ENCODE measurements around the gene ABCA4. TPM values are rescaled to one million over a fixed set of nuclear protein-coding genes. Genes with fewer than 3 reads are reported as not detected.

ABCA4 gene
- total RNA-seq, 1 donor from 2014 or later: 1.7 TPM

- DNase-seq (ENCODE audit: low read depth, low spot score): no peak
Observed at GRCh38 chr1:94055459-94056122, 65.4 kb downstream of the ABCA4 start.

GRCh38 chr1:94050675-94051074, 70.3 kb downstream of the ABCA4 start:
- DNase-seq (ENCODE audit: low read depth, low spot score): no peak

DNA sequence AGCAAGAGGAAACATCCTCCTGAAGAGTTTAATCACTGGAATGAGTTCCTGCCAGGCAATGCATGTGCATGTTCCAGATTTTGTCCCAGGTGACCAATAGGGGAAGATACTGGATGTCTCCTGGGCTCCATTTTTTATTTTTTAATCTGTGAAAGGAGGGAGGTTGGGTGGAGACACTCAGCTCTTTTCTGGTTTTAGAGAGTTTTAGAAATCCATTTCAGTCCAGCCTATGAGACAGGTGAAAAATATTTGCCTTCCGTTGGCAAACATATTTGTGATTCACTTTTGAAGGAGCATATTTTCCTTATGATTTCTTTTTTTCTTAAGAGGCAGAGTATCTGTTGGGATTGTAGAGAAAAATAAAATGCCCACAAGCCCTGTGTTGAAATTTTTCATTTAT, 70.7 kb downstream of the ABCA4 start:
- no peak for DNase-seq (ENCODE audit: low read depth, low spot score)

GRCh38 chr1:94049791-94050190, 71.2 kb downstream of the ABCA4 start:
- no peak for DNase-seq (ENCODE audit: low read depth, low spot score)

GRCh38 chr1:94048413-94049164, 72.4 kb downstream of the ABCA4 start:
- peak; percentile 99 for DNase-seq (ENCODE audit: low read depth, low spot score)

DNA sequence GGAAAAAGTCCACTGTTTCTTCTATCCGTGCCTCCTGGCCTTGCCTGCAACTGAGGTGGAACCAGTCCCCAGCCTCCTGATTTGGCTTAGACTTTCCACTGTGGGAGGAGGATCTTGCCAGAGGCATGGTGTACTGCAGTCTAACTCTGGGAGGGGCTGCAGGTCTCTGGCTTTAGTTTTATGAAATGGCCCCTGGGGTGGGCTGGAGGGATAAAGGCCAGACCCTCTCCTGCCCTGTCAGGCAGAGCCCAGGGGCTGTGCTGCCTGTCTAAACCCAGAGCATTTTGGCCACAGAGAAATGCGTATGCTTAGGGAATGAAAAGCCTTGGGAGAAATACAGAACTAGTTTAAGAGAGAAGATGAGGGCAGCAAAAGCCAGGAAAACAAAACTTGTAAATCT, 73.0 kb downstream of the ABCA4 start:
- no peak for DNase-seq (ENCODE audit: low read depth, low spot score)

GRCh38 chr1:94045465-94046056, 75.4 kb downstream of the ABCA4 start:
- DNase-seq (ENCODE audit: low read depth, low spot score): peak; percentile 97

DNA sequence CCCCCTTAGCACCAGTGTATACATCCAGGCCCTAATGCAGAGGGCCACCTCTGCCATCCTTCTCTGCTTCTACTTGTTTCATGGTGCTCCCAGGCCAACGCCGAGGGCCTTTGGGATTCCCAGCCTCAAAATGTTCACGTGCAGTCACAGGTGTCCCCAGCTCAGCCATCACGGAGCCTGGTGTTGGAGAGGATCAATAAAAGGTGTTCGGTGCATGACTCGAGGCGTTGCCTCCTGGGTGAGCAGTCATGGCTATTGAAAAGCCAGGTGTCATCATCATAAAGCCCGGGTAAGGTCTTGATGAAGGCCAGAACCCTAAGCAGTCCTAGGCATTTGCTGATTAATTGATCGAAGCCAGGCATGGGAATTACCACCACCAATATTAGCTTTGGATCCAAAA, 76.1 kb downstream of the ABCA4 start:
- DNase-seq (ENCODE audit: low read depth, low spot score): no peak

- DNase-seq (ENCODE audit: low read depth, low spot score): no peak
Observed at GRCh38 chr1:94044290-94044790, 76.6 kb downstream of the ABCA4 start.

GRCh38 chr1:94043738-94044289, 77.1 kb downstream of the ABCA4 start:
- no peak for DNase-seq (ENCODE audit: low read depth, low spot score)

DNA sequence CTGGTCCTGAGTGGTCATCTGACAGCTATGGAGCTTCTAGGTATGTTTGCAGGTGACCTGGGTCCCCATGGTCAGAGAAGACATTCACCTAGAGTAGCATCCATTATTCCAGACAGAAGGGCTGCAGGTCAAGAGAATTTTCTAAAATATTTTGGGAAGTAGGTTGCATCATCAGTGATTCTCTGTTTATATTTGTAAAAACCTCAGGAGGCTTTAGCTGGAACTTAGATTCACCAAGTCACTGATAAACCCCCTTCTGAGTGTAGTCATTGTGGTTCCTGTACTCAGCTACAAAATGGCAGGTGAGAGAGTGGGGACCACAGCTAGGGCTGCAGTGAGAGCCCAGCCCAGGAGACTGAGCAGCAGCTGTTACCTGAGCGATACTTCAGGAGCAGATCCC, 78.6 kb downstream of the ABCA4 start:
- DNase-seq (ENCODE audit: low read depth, low spot score): no peak

GRCh38 chr1:94039871-94040569, 80.9 kb downstream of the ABCA4 start:
- DNase-seq (ENCODE audit: low read depth, low spot score): no peak

- DNase-seq (ENCODE audit: low read depth, low spot score): peak; percentile 74
Observed at GRCh38 chr1:94039514-94039870, 81.5 kb downstream of the ABCA4 start.

GRCh38 chr1:94038511-94038910, 82.4 kb downstream of the ABCA4 start:
- DNase-seq (ENCODE audit: low read depth, low spot score): peak; percentile 100

DNA sequence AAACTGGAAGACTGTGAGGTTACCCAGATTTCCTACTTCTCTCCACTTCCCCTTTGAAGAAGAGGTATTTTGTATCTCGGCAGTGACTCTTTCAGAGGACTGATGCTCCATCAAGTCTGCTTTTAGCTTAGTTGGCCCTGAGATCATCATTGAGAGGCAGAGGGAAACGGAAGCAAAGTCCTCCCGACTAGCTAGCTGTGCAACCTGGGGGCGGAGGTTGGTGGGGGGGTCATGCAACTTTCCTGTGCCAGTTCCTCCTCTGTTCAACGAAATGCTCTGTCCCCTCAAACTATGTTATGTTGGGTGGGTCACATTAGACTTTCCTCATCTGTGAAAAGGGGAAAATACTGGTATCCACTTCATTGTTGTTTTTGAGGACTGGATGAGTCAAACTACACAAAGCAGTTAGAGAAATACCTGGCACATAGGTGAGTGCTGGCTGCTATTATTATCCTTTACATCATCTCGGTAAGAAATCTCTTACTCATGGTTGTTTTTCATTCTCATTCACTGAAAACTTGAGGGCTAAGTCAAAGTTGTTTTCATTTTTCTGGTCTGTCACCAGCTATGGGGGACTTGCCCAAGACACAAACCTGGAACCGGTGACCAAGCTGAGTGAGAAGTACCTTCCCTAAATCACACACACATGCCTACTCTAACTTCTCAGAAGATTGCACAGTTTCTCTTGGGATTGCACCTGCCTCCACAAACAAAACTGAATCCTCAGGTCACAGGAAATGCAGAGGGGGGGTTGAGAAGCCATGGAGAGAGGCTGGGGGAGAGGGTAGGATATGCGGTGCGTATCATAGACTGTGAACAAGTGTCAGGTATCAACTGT, 83.3 kb downstream of the ABCA4 start:
- no peak for DNase-seq (ENCODE audit: low read depth, low spot score)

DNA sequence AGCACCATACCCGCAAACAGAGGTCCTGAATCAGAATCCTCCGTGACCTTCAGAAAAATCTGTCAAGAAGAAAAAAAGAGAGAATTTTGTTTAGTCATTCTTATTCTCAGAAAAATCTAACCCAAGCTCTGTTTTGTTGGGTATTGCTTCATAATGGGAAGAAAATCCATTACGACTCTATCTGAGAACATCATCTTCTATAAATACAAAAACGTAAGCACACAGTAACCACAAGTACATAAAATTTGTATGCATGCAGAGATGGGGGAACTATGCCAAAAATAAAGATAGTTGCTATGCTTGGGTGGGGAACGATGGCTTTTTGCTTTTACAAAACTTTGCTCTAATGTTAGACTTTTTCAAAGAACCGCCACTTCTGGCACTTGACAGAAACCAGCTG, 84.2 kb downstream of the ABCA4 start:
- no peak for DNase-seq (ENCODE audit: low read depth, low spot score)

- no peak for DNase-seq (ENCODE audit: low read depth, low spot score)
Observed at GRCh38 chr1:94033849-94034248, 87.1 kb downstream of the ABCA4 start.

- no peak for DNase-seq (ENCODE audit: low read depth, low spot score)
Observed at GRCh38 chr1:94032637-94033036, 88.3 kb downstream of the ABCA4 start.

- DNase-seq (ENCODE audit: low read depth, low spot score): no peak
Observed at GRCh38 chr1:94031591-94031990, 89.4 kb downstream of the ABCA4 start.

DNA sequence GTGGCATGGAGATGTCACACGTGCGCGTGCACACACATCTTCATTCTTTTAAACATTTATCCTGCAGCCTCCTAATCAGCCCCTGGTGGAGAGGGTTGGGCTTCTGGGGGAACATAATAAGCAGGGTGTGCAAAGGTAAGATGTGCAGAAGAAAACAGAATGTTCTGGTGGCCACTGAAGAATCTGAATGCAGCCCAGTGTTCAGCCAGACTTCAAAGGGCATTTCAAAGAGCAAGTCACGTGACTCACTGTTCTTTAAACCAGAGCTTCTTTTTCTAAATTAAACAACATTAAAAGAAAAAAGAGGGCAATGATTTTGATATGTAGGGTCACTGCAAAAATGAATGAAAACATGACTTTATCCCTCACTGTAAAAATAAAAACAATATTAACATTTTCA, 89.8 kb downstream of the ABCA4 start:
- no peak for DNase-seq (ENCODE audit: low read depth, low spot score)
